SIG-M5 (cell line): Measurements from ENCODE around the gene SLAMF8.
A peak's percentile ranks its signal among the peaks of the same experiment; 100 is the strongest.

Source experiments
- DNase-seq: peaks from one replicate; lab custom pipeline; 2025; lab: John Stamatoyannopoulos, UW

The SLAMF8 gene

GRCh38 chr1:159873530-159874143, 47.0 kb downstream of the SLAMF8 start:
- DNase-seq: no peak

GRCh38 chr1:159877695-159878444, 51.2 kb downstream of the SLAMF8 start:
- DNase-seq: no peak

- no peak for DNase-seq
These were observed 52.5 kb downstream of the SLAMF8 start for GRCh38 chr1:159879136-159879535.

GRCh38 chr1:159879977-159880376, 53.3 kb downstream of the SLAMF8 start:
- peak; percentile 90 for DNase-seq

- DNase-seq: no peak
These were observed 53.8 kb downstream of the SLAMF8 start for GRCh38 chr1:159880430-159880829.

- no peak for DNase-seq
These were observed 55.2 kb downstream of the SLAMF8 start for GRCh38 chr1:159881622-159882526.

- no peak for DNase-seq
These were observed 55.8 kb downstream of the SLAMF8 start for GRCh38 chr1:159882527-159882862.

GRCh38 chr1:159883134-159883533, 56.5 kb downstream of the SLAMF8 start:
- no peak for DNase-seq

GRCh38 chr1:159884296-159884695, 57.6 kb downstream of the SLAMF8 start:
- DNase-seq: no peak
